GM12878 (cell line): ENCODE data around the gene UPP2.

ENCODE experiments used
- EZH2 ChIP-seq: IDR thresholded peaks from 2 replicates; pipeline ENCODE4 v1.6.1; 2012; ENCODE audit warnings: low read depth, mild to moderate bottlenecking, control low read depth, inconsistent platforms, low read length, borderline replicate concordance; ENCODE audit not compliant: control insufficient read depth
- FOXK2 ChIP-seq: fragments of 450-650 bp; IDR thresholded peaks from 2 replicates; pipeline ENCODE4 v1.6.1; 2017; ENCODE audit warnings: mild to moderate bottlenecking, moderate library complexity
- FOXM1 ChIP-seq: IDR thresholded peaks from 2 replicates; pipeline ENCODE4 v1.6.1; 2012; ENCODE audit warnings: low read depth, mild to moderate bottlenecking, inconsistent platforms, low read length, moderate library complexity
- GABPA ChIP-seq: IDR thresholded peaks from 2 replicates; pipeline ENCODE4 v1.6.1; 2014; ENCODE audit warnings: antibody characterized with exemption, low read depth, mild to moderate bottlenecking, inconsistent platforms
- MXI1 ChIP-seq: fragments of 150-350 bp; IDR thresholded peaks from 2 replicates; pipeline ENCODE4 v1.6.1; 2011; ENCODE audit warnings: low read depth, mild to moderate bottlenecking, inconsistent platforms, low read length, improper control_type of control experiment
- RAD21 ChIP-seq: IDR thresholded peaks from 2 replicates; pipeline ENCODE4 v1.6.1; 2011; ENCODE audit warnings: mild to moderate bottlenecking, low read depth, low read length, moderate library complexity; ENCODE audit not compliant: insufficient read depth
- SMC3 ChIP-seq: IDR thresholded peaks from 2 replicates; pipeline ENCODE4 v1.6.1; 2011; ENCODE audit warnings: low read length, improper control_type of control experiment, borderline replicate concordance

DNA sequence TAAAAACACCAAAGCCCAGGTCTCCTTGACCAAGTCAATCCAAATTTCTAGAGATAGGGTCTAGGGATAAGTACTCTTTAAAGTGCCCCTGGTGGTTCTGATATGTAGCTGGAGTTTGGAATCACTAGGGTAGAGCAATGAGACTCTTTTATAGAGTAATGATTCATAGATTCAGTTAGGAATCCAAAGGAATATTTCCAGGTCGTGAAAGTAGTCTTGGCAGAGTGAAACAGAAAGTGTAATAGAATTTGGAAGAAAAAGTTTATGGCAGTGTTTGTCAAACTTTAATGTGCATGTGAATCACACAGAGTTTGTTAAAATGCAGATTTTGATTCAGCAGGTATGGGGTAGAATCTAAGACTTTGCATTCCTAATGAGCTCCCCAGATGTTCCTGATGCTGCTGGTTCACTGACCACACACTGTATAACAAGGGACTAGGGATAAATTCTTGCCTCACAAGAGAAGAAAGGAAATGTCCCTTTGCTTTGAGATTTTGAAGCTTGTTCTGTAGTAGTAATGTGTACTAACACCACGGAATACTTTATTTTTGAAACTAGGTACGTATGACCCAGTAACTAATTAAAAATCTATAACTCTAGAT is 1.8 kb downstream of the UPP2 start:
- TF ChIP-seq RAD21 (no peak), FOXM1 (no peak), FOXK2 (no peak), GABPA (no peak), EZH2 (no peak), SMC3 (no peak), MXI1 (no peak)
